Effector CD4-positive, alpha-beta T cell (primary cell): ENCODE results near the gene CCNQ.

Experiments
- DNase-seq: peaks from one replicate; pipeline ENCODE4 v3.0.0-alpha.2; 2020

CCNQ gene

DNA sequence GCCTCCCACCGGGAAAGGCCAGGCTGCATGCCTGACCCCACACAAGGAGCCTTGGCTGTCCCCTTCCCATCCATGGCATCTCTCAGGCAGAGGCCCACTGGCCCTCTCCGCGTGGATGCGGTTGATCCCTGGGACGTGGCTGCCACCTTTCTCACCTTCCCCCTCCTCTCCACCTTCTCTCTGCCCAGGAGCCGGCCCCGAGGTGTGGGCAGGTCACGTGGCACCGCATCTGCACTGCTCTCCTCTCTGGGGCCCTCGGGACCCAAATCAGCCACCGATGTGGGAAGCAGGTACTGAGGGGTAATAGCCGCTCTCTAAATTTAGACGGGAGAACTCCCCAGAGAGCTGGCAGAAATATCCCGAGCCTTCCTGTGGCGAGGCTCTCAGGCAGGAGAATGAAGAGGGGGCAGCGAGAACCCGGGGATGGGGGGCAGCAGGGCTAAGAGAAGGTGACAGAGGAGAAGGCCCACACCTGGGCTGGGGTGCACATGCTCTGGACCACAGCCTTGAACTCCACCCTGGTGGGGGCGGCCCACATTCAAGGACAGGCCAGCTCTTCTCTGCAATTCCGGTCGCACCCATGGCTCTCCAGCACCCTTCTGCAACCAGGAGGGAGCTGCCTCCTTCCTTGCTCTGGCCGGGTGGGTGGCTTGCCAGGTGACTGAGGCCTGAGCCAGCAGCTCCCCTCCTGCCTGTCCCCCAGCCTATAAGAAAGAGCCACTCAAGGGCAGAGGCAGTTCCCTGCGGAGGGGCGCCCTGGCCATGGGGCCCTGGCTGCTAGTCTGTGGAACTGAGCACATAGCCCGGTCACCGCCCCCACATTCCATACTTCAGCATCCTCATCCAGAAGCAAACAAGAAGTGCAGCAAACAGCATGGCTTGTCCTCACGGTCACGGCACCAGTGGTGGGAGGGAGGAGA is 38.4 kb upstream of the CCNQ start:
- DNase-seq = no peak

DNA sequence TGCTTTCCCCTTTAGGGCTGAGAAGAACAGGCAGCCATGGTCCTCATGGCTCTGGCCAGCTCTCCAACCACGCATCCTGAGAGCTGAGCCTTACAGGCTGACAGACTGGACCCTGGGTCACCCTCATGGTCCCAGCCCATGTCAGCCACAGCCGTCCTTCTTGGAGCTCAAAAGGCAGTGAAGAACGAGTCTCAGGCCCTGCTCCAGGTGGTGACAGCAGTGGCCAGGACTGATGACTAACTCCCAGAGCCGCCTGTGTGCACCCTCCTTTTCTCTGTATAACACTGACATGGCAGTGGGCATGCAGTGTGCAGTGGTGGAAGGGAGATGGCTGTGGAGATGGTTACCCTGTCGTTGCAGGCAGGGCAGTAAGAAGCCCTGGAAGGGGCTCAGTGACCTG is 37.8 kb upstream of the CCNQ start:
- no peak for DNase-seq

DNA sequence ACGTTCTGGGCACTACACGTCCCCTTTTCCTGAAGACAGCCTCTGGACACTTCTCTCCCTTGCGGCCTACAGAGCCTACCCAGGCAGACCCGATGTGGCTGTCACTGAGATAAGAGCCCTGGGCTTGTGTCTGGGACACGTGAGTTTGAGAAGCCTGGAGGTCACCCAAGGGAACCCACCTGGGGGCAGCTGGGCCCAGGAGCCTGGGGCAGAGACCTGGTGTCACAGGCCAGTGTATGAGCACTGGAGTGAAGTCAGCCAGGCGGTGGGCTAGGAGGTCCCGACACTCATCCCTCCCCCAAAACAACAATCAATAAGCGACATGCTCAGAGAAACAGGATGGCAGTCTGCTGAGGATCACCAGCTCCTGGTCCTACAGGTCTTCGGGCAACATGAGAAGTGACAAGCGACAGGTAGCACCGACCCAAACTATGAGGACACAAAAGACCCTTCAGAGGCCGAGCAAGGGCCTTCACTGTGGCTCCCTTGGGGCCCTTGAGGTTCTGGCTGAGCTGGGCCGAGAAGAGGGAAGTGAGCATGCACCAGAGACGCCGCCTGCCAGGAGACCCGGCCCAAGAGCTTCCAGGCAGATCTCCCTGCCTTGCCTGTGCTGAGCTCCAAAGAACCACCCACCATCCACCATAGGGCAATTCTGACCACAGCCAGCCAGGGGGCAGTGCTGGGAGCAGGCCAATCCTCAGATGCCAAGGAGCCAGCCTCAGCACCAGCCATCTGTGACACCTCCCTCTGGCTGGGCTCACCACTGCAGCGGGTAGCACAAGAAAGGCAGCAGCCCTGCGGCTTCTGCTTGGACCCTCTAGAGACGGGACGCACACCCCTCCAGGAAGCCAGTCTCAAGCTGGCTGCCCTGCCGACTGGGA is 37.1 kb upstream of the CCNQ start:
- DNase-seq = no peak

DNA sequence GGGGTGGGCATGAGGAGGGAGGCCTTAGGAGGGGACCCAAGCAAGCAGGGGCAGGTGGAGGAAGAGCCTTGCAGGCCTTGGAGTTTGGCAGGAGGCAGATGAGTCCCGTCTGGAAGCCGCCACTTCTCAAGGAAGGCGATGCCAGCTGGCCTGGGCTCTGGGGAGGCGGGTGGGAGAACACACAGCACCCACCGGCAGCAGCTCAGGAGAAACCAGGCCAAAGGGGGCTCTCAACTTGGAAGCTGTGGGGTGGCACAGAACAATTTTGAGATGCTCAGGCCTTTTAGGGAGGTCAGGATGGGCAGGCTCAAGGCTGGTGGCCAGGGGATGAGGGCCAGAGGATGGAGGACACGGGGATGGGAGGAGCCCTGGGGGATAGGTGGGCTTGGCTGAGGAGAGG is 36.4 kb upstream of the CCNQ start:
- DNase-seq = no peak

DNA sequence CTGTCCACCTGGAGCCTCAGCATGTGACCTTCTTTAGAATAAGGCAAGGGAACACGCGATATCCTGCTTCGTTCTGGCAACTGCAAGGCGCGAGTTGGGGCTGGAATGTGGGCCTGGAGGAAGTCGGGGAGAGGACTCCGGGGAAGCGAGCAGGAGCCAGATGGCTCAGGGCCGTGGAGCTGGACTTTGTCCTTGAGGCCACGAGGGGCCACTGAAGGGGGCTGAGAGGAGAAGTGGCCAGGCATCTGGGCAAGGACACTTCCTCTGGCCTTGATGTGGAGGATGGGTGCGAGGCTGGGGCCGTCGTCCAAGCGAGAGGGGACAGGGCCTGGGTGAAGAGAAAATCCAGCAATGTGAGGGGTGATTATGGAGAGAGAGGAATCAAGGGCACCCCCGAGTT is 35.9 kb upstream of the CCNQ start:
- no peak for DNase-seq

DNA sequence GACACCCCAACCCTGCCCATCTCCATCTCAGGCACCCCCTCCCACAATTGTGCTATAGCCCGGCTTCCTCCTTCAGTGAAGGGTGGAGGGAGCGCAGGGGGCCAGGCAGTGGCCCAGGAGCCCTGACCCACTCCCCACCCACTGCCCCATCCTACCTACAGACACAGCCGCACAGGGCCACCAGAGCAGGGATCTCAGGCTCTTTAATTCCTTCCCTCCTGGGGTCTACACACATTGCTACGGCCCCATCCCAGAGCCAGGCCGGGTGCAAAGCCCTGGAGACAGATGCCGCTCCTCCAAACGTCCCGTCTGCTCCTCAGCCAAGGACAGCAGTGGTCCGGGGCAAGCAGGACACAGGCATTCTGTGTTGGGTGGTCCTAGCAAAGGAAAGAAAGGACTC is 35.3 kb upstream of the CCNQ start:
- no peak for DNase-seq

DNA sequence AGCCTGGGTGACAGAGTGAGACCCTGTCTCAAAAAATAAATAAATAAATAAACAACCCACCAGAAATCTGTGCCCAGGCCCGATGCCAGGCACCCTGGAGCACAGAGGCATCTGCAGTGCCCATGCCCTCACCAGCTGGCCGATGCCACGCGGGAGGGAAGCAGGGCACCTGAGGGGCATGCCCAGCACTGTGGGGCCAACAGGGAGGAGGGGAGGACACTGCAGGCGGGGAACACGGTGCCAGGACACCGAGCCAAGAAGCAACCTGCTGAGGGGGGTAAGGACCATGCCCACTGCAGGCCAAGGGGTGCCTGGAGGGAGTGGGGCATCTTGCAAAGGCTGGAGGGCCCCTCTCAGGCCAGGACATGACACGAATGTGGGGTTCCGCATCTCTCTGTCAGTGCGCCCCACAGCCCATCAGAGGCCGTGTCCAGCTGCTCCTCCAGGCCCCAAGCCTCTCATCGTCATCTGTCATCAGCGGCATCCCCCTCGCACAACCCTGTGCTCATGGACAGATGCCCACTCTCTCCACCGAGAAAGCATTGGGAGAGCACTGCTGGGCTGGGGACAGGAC is 34.8 kb upstream of the CCNQ start:
- no peak for DNase-seq

DNA sequence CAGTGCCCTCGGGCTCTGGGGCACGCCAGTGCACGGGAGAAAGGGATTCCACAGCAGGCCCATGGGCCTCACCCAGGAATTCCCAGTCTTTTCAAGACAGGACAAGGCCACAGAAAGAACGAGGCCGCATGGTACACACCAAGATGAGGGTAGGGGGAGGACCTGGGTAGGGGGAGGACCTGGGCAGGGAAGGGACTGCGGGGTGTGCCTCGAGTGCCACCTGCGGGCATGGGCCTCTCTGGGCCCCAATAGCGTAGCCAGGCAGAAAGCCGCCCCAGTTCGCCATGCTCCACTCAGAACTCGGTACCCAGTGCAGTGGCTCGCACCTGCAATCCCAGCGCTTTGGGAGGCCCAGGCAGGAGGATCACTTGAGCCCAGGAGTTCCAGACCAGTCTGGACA is 34.1 kb upstream of the CCNQ start:
- no peak for DNase-seq

DNA sequence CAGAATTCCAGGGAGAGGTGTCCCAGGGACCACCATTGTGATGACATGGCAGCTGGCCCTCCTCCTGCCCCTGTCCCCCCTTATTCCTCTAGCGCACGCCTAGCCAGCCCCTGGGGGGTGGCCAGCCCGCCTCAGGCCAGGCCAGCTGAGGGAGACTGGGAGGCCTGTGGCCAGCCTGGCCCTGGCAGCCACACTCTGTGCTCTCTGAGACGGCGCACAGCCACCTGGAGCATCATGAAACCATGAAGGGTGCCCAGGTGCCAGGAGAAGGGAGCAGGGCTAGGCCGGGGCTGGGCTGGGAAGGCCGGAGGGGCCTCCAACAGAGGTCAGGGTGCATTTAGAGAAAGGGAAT is 33.6 kb upstream of the CCNQ start:
- no peak for DNase-seq

DNA sequence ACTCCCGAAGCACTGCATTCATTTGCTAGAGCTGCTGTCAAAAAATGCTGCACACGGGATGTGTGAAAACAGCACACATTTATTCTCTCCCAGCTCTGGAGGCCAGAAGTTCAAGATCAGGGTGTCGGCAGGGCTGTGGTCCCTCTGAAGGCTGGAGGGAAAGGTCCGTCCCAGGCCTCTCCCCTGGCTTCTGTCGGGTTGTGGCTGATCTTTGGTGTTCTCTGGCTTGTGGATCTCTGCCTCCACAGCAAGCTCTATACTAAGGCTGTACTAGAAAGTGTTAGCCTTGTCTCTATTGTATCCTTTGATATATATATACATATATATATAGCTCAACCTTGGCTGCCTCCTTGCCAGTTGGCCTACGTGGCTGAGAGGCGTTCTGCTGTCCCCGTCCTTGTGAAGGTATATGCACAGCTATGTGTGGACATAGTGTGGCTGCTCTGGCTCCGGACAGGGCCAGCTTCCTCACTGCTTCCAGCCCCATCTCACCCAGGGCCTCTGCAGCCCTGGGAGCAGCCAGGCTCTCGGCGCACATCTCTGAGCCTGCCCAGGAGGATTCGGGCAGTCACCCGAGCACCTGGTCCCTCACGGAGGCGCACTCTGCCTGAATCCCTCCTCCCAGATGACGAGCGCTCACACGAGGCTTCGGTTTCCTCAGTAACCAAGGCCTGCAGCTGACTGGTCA is 33.1 kb upstream of the CCNQ start:
- DNase-seq = no peak

DNA sequence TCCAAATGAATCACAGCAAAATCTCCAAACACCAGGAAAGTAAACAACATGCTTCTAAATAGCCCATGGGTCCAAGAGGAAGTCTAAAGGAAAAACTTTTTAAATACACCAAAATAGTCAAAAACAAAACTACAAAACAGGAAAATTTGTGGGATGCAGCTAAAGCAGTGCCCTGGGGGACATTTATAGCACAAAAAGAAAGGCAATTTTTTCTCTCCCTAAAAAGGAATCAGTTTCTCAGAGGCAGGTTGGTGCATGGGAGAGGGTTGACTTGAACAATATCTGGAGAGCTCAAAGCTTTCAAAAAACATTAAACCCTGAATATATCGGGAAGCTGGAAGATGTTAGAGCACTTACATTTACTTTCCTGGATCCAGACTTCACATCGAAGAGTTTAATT is 32.4 kb upstream of the CCNQ start:
- DNase-seq = no peak

DNA sequence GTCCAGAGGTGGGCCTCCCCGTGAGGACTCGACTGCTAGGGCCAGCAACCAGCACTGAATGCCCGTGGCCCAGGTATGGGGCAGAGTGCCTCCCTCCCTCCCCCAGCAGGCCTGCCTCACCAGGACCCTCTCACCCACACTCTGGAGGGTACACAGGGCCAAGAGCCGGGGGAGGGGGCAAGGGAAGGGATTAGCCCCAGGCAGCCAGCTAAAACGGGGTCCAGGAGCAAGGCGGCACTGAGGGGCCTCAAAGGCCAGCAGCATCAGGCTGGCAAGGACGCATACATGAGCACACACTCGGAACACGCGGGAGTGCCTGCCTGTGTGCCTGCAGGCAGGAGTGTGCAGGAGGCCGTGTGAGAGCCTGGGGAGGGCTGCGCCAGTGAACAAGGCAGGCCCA is 29.7 kb upstream of the CCNQ start:
- DNase-seq = no peak

DNA sequence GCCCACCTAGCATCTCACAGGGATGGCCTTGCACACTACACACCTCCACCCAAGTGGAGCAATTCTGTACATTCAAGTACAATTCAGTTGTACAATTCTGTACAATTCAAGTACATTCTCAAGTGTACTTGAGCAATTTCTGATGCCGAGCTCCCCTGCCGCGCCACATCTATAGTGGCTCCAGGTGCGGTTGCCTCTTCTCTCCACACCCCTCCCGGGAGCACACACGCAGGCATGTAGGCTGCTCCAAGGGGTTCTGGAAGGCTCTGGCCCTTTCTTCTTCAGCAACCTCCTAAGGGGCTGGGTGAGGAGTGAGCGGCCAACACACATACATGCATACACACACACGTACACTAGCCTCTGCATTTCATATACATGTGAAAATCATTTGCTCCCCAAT is 29.2 kb upstream of the CCNQ start:
- DNase-seq = no peak

DNA sequence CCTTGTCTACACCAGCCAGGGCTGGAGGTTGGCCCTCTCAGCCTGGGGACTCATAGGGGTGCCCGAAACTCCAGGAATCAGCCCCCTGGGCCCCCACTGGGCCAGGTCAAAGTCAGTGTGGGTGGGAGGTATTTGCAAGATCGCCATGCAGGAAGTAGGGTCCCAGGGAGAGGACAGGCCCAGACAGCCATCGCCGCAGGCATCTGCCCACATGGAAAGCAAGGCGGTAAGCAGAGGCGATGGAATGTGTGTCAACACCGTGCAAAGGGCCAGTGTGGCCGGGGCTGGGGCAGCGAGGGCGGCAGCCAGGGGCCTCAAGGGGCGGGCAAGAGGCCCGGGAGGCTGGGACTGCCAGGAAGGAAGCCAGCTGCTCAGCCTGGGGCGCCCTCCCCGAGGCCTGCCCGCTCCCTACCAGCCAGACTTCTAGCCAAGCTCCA is 28.8 kb upstream of the CCNQ start:
- DNase-seq = no peak

DNA sequence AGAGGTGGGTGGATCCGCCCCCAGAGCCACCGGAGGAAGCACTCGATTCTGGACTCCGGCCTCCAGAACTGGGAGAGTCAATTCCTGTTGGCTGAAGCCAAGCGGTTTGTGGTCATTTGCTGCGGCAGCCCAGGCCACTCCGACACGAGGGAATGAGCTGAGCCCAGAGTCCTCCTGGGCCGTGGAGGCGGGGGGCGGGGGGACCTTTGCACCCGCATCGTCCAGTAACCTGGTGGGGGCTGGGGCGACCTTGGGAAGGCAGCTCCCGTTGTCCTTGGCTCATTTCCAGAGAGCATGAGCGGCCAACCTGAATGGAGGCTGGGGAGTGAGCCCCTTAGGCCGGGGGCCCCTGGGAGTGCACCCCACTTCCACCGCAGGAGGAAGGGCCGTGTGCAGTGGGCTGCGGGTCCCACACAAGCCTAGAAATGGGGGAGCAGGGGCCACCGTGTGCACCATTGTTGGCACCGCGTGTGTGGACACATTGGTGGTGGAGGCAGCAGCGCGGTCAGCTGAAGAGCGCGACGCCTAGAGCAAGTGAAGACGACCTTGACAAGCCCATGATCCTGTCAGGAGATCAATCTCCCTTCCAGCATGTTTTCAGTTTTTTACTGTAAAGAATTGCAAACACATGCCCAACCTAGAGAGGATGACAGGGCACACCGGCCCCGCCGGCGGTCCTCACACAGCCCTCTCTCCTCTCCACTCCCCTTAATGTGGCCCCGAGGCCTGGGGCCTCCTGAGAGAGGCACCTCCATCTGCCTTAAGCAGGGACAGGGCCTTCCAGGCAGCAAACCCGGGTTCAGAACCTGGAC is 28.1 kb upstream of the CCNQ start:
- DNase-seq = no peak

DNA sequence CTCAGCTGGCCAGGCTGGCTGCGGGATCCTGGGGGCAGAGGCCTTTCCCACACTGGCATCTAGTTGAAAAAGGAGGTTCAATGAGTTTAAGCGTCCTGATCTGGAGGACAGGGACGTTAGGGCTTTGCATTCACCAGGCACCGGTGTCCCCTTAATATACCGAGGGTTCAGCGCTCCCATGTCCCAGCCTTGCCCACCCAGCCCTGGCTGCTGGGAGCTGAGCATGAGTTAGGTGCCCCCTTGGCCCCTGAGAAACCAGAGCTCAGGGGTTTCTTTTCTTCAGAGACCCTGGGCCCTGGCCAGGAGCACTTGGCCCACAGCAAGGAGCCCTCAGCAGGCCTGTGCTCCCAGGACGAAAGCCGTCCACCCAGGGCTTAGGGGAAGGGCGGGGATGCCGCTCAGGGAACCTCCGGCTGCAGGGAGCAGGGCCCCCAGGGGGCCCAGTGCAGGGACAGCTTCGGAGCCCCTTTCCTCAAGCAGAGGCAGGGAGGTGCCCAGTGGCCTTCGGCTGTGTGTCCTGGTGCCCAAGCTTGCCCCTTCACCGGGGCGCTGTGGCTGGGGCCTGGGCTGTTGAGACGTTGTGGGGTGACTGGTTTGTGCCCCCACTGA is 27.2 kb upstream of the CCNQ start:
- DNase-seq = no peak

DNA sequence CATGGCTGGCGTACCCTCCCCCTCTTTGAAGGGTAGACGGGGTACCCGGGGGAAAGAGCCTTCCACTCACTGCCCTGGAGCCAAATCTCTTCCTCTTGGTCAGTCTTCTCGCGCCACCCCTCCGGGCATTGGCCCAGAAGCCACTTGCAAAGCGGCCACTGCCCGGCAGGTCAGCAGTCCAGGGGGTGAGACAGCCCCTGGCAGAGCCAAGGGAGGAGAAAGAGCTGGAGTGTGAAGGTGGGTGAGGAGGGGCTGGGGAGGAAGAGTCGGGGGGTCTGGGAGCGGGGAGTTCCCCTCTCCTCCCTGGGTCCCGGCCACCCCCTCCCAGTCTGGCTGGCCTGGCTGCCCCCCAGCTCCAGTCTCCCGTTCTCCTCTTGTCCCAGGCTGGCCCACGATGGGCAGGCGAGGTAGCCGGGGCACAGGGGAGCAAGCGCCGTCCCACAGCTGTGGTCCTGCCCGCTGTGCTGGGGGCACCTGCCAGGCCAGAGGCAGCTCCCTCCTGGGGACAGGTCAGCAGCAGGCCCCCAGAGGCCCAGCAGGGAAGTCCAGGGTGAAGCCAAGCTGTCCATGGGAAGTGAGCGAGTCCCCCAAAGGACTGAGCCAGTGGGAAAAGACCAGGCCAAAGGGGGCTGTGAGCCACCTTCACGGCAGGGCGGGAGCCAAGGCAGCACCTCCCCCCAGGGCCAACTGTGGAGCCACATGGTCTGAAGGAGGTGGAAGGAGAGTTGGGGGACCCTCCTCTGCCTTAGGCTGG is 26.5 kb upstream of the CCNQ start:
- no peak for DNase-seq

DNA sequence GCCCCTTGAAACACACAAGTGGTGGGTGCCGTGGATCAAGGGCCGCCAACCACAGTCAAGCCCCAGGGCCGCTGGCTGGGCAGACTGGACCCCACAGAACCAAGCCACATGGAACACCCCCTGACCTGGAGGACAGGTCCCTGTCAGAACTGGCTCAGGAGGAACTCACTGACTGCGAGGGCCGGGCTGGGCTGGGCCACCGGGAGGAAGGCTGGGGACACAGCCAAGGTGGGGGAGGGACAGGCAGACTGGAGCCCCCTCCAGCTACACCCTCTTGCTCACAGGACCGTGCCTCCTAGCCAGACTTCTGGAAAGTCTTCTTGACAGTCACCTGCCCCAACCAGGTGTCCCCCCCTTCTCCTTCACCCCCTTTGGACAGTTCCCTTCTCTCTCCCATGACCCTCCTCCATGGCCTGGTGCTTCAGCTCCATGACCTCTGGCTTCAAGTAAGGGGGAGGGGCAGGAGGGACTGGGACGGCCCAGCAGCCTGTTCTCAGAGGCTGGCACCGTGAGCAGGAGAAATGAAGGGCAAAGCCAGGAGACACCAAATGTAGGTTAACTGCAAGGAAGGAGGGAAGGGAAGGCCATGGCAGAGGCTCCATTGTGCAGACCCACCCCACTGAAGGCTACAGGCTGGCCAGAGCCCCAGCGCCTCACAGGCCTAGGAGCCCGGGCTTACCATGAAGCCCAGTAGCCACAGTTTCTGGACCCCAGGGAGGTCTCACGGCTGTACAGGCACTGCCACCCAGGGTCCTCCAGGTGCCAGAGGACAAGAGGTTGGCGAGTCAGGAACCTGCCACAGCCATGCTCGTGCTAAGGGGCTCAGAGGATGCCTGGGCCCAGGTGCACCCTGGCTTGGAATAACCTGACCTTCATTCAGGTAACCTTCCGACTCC is 25.5 kb upstream of the CCNQ start:
- DNase-seq = no peak

DNA sequence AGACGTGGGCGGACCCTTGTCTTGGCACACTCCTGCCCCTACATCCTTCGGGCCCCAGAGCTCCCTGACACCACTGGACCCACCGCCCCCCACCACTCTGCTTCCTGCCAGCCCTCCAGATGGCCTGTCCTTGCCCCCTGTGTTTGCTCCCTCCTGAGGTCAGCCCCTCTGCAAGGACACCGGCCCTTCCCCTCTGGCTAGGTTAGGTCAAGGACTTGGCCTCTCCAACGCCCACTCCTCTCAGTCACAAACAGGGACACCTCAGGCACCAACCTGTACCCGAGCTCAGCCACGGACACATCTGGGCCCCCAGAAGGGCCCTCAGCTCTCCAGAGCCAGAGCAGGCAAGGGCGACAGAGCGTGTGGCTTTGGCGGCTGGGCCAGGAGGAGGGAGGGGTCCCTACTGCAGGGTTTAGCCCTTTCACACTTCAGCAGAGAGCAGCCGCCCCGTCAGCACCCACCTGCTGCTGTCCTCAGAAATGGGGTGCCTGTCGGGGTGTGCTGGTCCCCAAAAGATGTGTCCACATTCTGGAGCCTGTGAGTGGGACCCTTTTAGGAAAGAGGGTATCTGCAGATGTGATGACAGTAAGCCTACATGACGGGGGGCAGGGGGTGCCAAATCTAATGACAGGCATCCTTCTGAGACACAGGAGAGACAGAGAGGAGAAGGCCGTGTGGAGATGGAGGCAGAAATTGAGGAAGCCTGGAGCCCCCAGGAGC is 24.5 kb upstream of the CCNQ start:
- no peak for DNase-seq
